PC-3 (cell line): Measurements from ENCODE around the gene EIF4G1.

ENCODE experiments used
- CTCF ChIP-seq: fragments of 300-600 bp; sonication (generic); conservative IDR thresholded peaks from 2 replicates; pipeline ENCODE4 v1.5.1; 2017; ENCODE audit warnings: antibody characterized with exemption, low read depth, mild to moderate bottlenecking, low read length
- EZH2phosphoT487 ChIP-seq: fragments of 300-600 bp; sonication (generic); IDR thresholded peaks from 2 replicates; pipeline ENCODE4 v1.6.1; 2018; ENCODE audit warnings: mild to moderate bottlenecking, antibody characterized with exemption, low read length, borderline replicate concordance

- TF ChIP-seq CTCF (no peak), EZH2phosphoT487 (no peak)
These were observed 23.2 kb upstream of the EIF4G1 start for GRCh38 chr3:184291044-184291737.
